Adrenal gland (tissue), 12 donors: ENCODE data around the gene HOXD9. TPM values are rescaled to one million over a fixed set of nuclear protein-coding genes. Genes with fewer than 3 reads are reported as not detected.

Experiments
- DNase-seq, 7 donors: peaks; one replicate each; pipeline ENCODE4 v3.0.0-alpha.2; 2019 to 2020
- H3K27ac ChIP-seq, 5 donors: fragments of 200-600 bp; sonication (generic) in 4 of 5; 1 replicate in 3 of 5; 2 replicates in 2 of 5; pipeline versions ENCODE4 v1.5.1 to v1.8.0; 2016 to 2020; ENCODE audit warnings: mild to moderate bottlenecking in 1 of 5
- H3K27me3 ChIP-seq: fragments of 200-600 bp; 2 replicates; pipeline ENCODE4 v1.8.0; 2021
- H3K36me3 ChIP-seq, 2 donors: fragments of 200-600 bp; replicated peaks in 1 of 2; 1 replicate in 1 of 2; 2 replicates in 1 of 2; pipeline versions ENCODE4 v1.5.1 to v1.8.0; 2018 to 2022
- H3K4me1 ChIP-seq, 2 donors: fragments of 200-600 bp; replicated peaks in 1 of 2; 1 replicate in 1 of 2; 2 replicates in 1 of 2; pipeline versions ENCODE4 v1.5.1 to v1.8.0; 2018 to 2021
- H3K4me3 ChIP-seq, 4 donors: fragments of 200-600 bp; sonication (generic) in 3 of 4; one replicate each; pipeline ENCODE4 v1.5.1; 2016 to 2018
- H3K9me3 ChIP-seq, 3 donors: fragments of 200-600 bp; sonication (generic) in 1 of 3; replicated peaks in 1 of 3; 1 replicate in 2 of 3; 2 replicates in 1 of 3; pipeline versions ENCODE4 v1.5.1 to v1.8.0; 2016 to 2021
- CTCF ChIP-seq, 6 experiments: fragments of 450-650 bp in 4 of 6; fragments of 200-600 bp in 2 of 6; sonication (generic) in 1 of 6; IDR thresholded peaks; 1 replicate in 5 of 6; 2 replicates in 1 of 6; pipeline versions ENCODE4 v1.5.1 to v1.8.0; 2016 to 2021; ENCODE audit warnings: antibody characterized with exemption in 6 of 6, mild to moderate bottlenecking in 2 of 6, moderate library complexity in 1 of 6
- POLR2A ChIP-seq, 2 donors: fragments of 450-650 bp; IDR thresholded peaks; one replicate each; pipeline ENCODE4 v1.6.1; 2017; ENCODE audit warnings: antibody characterized with exemption in 2 of 2, mild to moderate bottlenecking in 2 of 2, moderate library complexity in 1 of 2
- WGBS, 4 donors: extraction: QIAGEN DNeasy Blood & Tissue Kit in 2 of 4; methylation state at CpG; one replicate each; pipeline versions ENCODE4 v1.1.5 to v1.1.7; 2013 to 2017; 5-methylcytosine and 5-hydroxymethylcytosine counted together
- intact Hi-C, 2 donors: fragments of 100-400 bp; cut with DNase I; formaldehyde crosslinking; loops; one replicate each; pipeline versions ENCODE4 v1.14.1 to v1.15.0; 2022 to 2023
- polyA plus RNA-seq, 3 donors: library from polyadenylated mRNA; stranded (reverse); fragments of 200-250 nt in 2 of 3; fragments of 350-450 nt in 1 of 3; fragmentation: Illumina TruSeq in 1 of 3; extraction: RNeasy Lipid Tissue Mini Kit (QIAGEN cat#74804) in 1 of 3; gene quantifications; one replicate each; pipeline ENCODE4 v1.2.3, GENCODE V29; 2013 to 2014
- total RNA-seq, 9 donors: library from RNA; depleted of rRNA in 4 of 9; stranded (reverse); fragments of >200 nt in 4 of 9; fragments of 120-200 nt in 1 of 9; fragmentation: NEBNext Ultra II Directional in 1 of 9; extraction: Animal tissue kit (Norgen Biotek cat#: 25700) in 1 of 9; gene quantifications; one replicate each; pipeline versions ENCODE4 v1.1.0 to v1.2.4, GENCODE V29; 2013 to 2023
- donor health status: healthy with polysubstance abuse.
- donor health status: Bipolar disorder and iron deficiency.
- donor health status: DM: yes; HTN: yes; CAD: no.
- donor health status: DM: no; HTN: no; CAD: no.
- donor health status: DM: no; HTN: no; CAD: no.
- donor health status: DM: yes; HTN: yes; CAD: no.

HOXD9 gene
- total and polyA plus RNA-seq, 12 donors: 2.4 to 35.6 (median 7.5) TPM

DNA sequence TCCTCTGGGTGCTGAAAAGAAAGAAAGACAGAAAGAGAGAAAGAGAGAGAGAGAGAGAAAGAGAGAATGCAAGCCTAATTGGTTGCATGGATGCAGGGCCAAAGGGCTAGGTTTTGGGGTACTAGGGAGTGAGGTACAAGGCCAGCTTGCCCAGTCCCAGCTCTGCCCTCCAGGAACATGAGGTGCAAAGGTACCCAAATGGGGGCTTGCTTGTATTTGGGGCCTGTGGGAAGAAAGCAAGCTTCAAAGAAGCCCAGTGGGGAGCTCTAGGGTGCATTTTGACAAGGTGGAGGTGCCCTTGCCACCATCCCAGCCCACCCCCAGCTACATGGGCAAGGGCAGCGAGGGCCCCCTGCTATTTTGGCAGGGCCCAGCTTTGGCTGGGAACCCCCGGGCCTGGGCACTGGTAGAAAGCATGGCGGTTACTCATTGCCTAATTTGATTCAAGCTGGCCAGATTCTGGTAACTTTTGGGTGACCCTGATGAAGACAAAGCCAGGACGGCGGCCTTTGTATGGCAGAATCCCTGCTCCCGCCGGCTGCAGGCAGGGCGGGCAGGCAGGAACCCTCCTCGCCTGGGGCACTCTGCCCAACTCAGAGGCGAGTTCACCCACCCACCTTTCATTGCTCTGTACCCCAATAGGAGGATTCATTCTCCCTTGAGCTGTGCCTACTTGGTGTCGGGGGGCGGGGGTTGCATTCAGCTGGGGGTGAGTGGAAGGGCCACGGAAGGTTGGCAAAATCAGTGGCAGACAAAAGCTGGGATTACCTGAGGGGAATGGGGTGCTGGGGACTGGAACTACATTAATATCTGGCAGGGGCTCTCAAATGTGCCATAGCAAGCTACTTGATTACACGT lies 28.3 kb downstream of the HOXD9 start:
- Histone ChIP-seq H3K27me3 (no peaks in the 10 kb centered on the region), H3K27ac (no peak overlapping the region), H3K4me1 (peaks cover 0 to 5% of the 10 kb centered on the region in 2 donors), H3K9me3 (no peaks in the 10 kb centered on the region), H3K36me3 (peaks cover 0 to 30% of the 10 kb centered on the region in 2 donors), H3K4me3 (no peak overlapping the region)
- intact Hi-C loops: no loop called here
- DNase-seq: peak in 1 of 7 donors; percentile 37
- WGBS, 4 donors: 86 to 93% (median 88%) methylated on average over 7 to 14 of the region's 14 CpGs
- TF ChIP-seq CTCF (IDR thresholded peaks at IDR 0.05) (no peak), POLR2A (IDR thresholded peaks at IDR 0.05) (no peak)

DNA sequence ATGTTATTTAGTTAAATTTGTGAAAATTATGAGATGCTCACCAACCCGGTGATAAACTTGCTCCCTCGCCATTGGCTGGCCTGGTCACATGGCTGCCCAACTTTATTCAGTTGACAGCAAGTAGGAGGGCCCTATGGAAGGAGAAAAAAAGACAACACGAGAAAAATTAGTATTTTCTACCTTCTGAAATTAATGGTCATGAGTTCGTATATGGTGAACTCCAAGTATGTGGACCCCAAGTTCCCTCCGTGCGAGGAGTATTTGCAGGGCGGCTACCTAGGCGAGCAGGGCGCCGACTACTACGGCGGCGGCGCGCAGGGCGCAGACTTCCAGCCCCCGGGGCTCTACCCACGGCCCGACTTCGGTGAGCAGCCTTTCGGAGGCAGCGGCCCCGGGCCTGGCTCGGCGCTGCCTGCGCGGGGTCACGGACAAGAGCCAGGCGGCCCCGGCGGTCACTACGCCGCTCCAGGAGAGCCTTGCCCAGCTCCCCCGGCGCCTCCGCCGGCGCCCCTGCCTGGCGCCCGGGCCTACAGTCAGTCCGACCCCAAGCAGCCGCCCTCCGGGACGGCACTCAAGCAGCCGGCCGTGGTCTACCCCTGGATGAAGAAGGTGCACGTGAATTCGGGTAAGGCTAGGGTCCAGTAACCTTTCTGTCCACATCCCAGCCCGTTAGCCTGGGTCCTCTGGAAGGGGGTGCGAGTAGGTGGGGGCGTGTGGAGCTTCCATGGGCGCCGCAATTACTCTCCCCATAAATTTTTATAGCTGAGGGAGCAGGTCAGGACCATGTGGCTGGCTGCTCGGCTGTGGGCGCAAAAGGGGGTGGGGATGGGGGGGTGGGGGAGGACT lies 29.1 kb downstream of the HOXD9 start, which contains the start of gene HOXD4:
Gene HOXD4, plus strand, starts transcription at position 109 of the 846 bp plus-strand sequence. Its CDS starts 84 bp downstream, at position 193.
- no peak within 1 kb of the TSS for H3K4me3 ChIP-seq
- no peaks in the 10 kb centered on the region for H3K9me3 ChIP-seq
- H3K27me3 ChIP-seq: no peaks in the 10 kb centered on the region
- WGBS, 4 donors: 66 to 76% (median 69%) methylated on average over 22 to 55 of the region's 55 CpGs
- intact Hi-C loops: no loop called here
- no peak within 1 kb of the TSS for H3K27ac ChIP-seq
- H3K4me1 ChIP-seq: no peaks in the 10 kb centered on the region
- H3K36me3 ChIP-seq: peaks cover 0 to 30% of the 10 kb centered on the region in 2 donors
- peak in 1 of 7 donors; percentile 55 for DNase-seq
- TF ChIP-seq POLR2A (IDR thresholded peaks at IDR 0.05): no peak

GRCh38 chr2:176152350-176153181 lies 30.0 kb downstream of the HOXD9 start:
- intact Hi-C loops: no loop called here
- Histone ChIP-seq H3K27ac (no peak overlapping the region), H3K4me3 (no peak overlapping the region), H3K9me3 (no peaks in the 10 kb centered on the region), H3K4me1 (no peaks in the 10 kb centered on the region), H3K27me3 (no peaks in the 10 kb centered on the region), H3K36me3 (peaks cover 0 to 30% of the 10 kb centered on the region in 2 donors)
- 59 to 77% (median 66%) methylated on average over 39 to 48 of the region's 48 CpGs for WGBS, 4 donors
- no peak for TF ChIP-seq CTCF (IDR thresholded peaks at IDR 0.05)
- TF ChIP-seq POLR2A (IDR thresholded peaks at IDR 0.05): no peak
- peak in 1 of 7 donors; percentile 47 for DNase-seq

GRCh38 chr2:176154576-176155252 lies 32.2 kb downstream of the HOXD9 start:
- H3K4me1 ChIP-seq: no peaks in the 10 kb centered on the region
- no peak overlapping the region for H3K4me3 ChIP-seq
- DNase-seq: no peak
- H3K9me3 ChIP-seq: no peaks in the 10 kb centered on the region
- H3K27ac ChIP-seq: no peak overlapping the region
- intact Hi-C loops: no loop called here
- WGBS, 4 donors: 81 to 85% (median 82%) methylated on average over 11 of the region's 11 CpGs
- TF ChIP-seq CTCF (IDR thresholded peaks at IDR 0.05) (no peak), POLR2A (IDR thresholded peaks at IDR 0.05) (no peak)
- H3K27me3 ChIP-seq: no peaks in the 10 kb centered on the region
- H3K36me3 ChIP-seq: peaks cover 0 to 30% of the 10 kb centered on the region in 2 donors
